MG63 (cell line): ENCODE measurements around the gene DENND1A. TPM values are rescaled to one million over a fixed set of nuclear protein-coding genes. Genes with fewer than 3 reads are reported as not detected.
"Not testable (repeated sequence)": the region's sequence is repeated elsewhere in the genome, so short reads cannot be mapped to it uniquely, and the experiment has no call there.

ENCODE experiments used
- DNase-seq: peaks from one replicate; pipeline ENCODE4 v3.0.0-alpha.2; 2020
- H3K27me3 ChIP-seq: fragments of 250-450 bp; sonication (Bioruptor Pico); 2 replicates; pipeline ENCODE4 v1.5.1; 2020; ENCODE audit warnings: mild to moderate bottlenecking, moderate library complexity
- H3K36me3 ChIP-seq: fragments of 250-450 bp; sonication (Bioruptor Pico); 2 replicates; pipeline ENCODE4 v1.5.1; 2020; ENCODE audit warnings: mild to moderate bottlenecking, moderate library complexity
- H3K4me3 ChIP-seq: fragments of 250-450 bp; sonication (Bioruptor Pico); 2 replicates; pipeline ENCODE4 v1.5.1; 2020; ENCODE audit warnings: mild to moderate bottlenecking, moderate library complexity
- H3K9me3 ChIP-seq: fragments of 250-450 bp; sonication (Bioruptor Pico); 2 replicates; pipeline ENCODE4 v1.5.1; 2020; ENCODE audit warnings: mild to moderate bottlenecking, moderate library complexity
- total RNA-seq: library from RNA; depleted of rRNA; stranded (reverse); fragments of >200 nt; shearing (Covaris generic); gene quantifications from 2 replicates; pipeline ENCODE4 v1.2.3, GENCODE V29; 2014; ENCODE audit warnings: low replicate concordance; rRNA removed

The DENND1A gene
- total RNA-seq, 1 experiment from 2014 or later, result 35.3 TPM

DNA sequence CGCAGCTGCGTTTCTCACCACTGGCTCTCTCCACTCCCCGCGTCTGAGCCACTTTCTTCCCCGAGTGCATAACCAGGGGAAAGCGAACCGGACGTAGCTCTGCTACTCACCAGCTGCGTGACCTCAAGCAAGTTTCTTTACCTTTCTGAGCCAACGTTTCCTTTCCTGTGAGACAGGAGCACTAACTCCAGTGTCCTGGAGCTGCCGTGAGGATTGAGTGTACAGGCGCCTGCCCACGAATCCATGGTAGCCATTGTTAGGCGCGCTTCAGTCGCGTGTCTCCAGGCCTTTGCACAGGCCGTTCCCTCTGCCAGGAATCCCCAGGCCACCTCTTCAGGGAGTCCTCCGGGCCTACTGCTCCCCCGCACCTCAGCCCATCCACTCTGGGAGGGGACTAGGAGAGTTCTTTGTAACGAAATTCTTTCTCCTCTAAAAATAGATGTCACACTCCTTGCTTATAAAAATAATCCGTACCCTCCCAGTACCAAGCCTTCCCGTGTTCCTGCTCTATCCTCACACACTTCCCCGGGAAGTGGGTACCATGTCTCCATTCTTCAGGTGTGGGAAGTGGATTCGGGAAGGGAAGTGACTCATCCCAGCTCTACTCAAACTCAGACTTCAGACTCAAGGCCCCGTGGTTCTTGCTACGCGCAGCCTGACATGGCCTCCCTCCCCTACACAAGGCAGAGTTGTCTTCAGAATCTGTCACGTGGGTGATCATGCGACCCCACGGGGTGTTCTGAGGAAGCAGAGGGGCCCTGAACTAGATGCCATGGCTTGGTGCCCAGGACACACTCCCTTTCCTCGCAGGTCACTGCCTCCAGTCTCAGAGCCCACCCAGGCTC lies 590.0 kb downstream of the DENND1A start:
- DNase-seq, result no peak
- H3K9me3 ChIP-seq, result no peaks in the 10 kb centered on the region
- H3K4me3 ChIP-seq, result no peak overlapping the region
- no peaks in the 10 kb centered on the region for H3K27me3 ChIP-seq
- no peaks in the 10 kb centered on the region for H3K36me3 ChIP-seq

DNA sequence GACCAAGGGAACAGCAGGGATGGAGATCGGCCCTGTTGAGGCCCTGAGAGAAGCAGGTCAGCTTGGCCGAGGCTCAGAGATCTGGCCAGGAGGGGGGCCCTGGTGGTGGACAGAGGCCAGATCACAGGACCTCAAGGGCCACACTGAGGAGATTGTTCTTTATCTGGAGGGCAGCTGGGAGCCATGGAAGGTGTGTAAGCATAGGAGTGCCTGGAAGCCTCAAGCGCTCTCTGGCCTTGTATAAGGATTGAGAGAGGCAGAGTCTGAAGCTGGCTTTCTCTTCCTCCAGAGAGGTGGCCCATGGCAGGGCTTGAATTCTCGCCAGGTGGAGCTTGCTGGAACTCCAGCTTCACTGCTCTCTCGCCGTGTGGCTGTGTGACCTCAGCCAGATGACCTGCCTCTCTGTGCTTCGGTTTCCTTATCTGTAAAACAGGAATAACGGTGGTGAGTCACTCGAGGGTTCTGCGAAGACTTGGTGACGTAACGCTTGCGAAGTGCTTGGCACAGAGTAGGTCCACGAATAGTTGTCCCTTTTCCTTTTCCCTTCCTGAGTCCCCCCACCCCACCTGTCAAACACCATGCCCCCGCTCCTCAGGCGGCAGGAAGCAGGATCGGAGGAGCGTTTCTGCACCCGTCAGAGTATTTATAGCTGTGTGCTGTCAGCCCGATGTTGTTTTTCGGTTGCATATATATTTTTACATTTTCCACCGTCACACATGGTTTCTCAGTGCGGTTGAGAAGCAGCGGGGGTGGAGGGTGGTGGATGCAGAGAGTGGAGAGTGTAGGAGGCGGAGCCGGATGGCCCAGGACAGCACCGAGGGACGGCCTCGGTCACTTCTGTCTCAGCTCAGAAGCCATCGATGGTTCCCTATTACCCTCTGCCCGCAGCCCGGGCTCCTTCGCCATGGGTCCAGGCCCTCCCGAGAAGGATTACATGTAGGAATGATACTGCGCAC lies 590.9 kb downstream of the DENND1A start:
- Histone ChIP-seq H3K9me3 (no peaks in the 10 kb centered on the region), H3K27me3 (no peaks in the 10 kb centered on the region), H3K36me3 (no peaks in the 10 kb centered on the region), H3K4me3 (no peak overlapping the region)
- no peak for DNase-seq

DNA sequence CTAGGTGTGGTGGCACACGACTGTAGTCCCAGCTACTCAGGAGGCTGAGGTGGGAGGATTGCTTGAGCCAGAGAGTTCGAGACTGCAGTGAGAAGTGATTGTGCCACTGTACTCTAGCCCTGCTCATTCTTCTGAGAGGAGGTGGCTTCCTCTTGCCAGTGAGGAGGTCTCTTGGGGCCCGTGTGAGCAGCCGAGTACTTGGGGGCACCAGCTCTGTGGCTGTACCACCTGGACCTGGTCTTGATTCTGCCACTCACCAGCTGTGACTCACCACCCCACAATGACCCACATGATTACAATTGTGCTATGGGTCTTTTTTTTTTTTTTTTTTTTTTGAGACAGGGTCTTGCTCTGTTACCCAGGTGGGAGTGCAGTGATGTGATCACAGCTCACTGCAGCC lies 592.0 kb downstream of the DENND1A start:
- no peak for DNase-seq
- no peaks in the 10 kb centered on the region for H3K9me3 ChIP-seq
- H3K36me3 ChIP-seq, result no peaks in the 10 kb centered on the region
- no peaks in the 10 kb centered on the region for H3K27me3 ChIP-seq
- no peak overlapping the region for H3K4me3 ChIP-seq

DNA sequence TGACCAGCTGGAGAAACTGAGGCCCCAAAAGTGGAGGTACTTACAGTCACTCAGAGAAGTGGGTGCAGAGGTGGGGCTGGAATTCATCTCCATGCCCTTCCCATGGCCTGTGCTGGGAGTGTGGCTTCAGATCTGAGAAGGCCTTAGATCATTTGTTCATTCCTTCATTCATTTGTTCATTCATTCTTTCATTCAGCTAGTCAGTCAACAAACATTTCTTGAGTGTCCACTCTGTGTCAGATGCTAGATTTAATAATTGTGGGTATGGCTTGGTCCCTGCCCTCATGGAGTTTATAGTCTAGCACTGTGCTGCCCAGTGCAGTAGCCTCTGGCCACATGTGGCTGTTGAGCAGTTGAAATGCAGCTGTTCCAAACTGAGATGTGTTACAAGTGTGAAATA lies 593.0 kb downstream of the DENND1A start:
- H3K36me3 ChIP-seq, result no peaks in the 10 kb centered on the region
- DNase-seq, result no peak
- no peaks in the 10 kb centered on the region for H3K9me3 ChIP-seq
- no peak overlapping the region for H3K4me3 ChIP-seq
- no peaks in the 10 kb centered on the region for H3K27me3 ChIP-seq

DNA sequence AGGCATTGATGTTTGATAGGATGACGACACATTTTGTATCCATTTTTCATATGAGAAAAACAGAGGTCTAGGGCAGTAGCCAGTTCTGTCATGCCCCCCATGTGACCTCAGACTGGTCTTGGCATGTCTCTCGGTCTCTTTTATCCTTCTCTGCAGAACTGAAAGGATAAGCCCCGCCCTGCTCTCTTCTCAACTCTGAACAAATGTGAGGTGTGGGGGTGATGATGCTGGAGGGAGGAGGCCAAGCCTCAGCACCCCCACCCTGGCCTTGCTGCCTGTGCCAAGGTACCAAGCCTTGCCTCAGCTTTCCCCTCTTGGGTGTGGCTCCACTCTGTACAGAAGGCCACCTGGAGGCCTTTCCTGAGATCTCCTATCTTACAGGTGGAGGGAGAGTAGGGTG lies 593.5 kb downstream of the DENND1A start:
- DNase-seq, result no peak
- no peak overlapping the region for H3K4me3 ChIP-seq

DNA sequence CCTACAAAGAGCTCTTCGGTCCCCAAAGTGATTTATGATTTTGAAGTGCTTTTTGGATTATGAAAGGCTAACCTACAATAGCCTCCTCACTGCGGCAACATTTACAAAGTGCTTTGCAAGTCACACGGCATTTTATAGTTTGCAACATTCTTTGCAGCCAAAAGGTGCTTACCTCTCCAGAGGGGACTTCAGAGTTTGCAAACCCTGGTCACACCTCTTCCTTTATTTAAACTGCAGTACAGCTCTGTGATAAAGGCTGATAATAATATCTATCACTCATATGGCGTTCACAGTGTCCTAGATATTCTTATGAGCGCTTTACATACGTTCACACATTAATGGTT lies 594.0 kb downstream of the DENND1A start:
- Histone ChIP-seq H3K36me3 (no peaks in the 10 kb centered on the region), H3K4me3 (no peak overlapping the region), H3K9me3 (no peaks in the 10 kb centered on the region), H3K27me3 (no peaks in the 10 kb centered on the region)
- no peak for DNase-seq

More for the DNA sequence above, 593.5 kb downstream of the DENND1A start:
- H3K9me3 ChIP-seq, result no peaks in the 10 kb centered on the region
- no peaks in the 10 kb centered on the region for H3K36me3 ChIP-seq
- H3K27me3 ChIP-seq, result no peaks in the 10 kb centered on the region

DNA sequence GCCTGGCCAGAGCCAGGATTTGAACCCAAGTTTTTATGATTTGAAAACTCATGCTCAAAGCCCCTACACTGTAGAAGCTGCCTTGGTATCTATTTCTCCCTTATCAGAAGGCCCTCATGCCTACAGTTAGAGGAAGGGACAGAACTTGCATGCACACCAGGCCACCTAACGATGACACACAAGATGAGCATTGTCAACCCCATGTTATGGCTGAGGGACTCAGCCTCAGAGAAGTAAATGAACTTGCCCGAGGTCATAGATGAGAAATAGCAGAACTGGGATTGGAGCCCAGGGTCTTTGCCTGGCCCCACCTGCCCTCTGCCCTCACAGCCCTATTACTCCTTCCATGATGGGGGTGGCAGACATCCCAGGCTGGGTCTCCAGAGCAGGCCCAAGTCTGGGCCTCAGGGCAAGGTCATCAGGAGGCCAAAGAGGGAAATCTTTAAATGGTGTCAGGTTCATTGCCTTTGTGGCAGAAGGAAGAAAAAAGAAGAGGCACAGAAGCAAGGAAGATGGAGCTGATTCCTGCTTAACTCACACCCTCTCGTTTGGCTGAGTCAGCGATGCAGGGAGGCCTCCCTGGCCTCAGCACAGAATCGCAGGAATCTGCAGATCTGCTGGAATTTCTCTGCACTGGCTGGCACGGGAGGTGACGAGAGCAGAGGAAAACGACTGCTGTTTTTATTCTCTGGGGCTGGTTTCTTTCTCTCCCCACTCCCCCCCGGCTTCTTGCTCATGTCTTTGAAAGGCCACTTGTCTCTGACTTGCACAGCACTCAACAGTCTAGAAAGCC lies 594.5 kb downstream of the DENND1A start:
- DNase-seq, result peak; percentile 80
- Histone ChIP-seq H3K36me3 (no peaks in the 10 kb centered on the region), H3K27me3 (no peaks in the 10 kb centered on the region), H3K4me3 (no peak overlapping the region), H3K9me3 (no peaks in the 10 kb centered on the region)

DNA sequence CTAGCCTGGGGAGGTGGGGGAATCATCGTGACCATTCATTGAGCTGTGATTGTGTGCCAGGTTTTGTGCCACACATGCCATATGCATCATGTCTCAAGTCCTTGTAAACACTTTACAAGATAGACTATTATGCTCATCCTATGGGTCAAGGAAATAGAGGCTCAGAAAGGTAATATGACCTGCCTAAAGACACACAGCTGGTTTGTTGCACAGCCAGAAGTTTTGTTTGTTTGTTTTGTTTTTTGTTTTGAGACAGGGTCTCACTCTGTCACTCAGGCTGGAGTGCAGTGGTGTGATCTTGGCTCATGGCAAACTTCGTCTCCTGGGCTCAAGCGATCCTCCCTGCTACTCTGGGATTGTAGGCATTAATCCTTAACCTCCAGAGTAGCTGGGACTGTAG lies 595.3 kb downstream of the DENND1A start:
- Histone ChIP-seq H3K4me3 (no peak overlapping the region), H3K36me3 (no peaks in the 10 kb centered on the region), H3K9me3 (no peaks in the 10 kb centered on the region), H3K27me3 (no peaks in the 10 kb centered on the region)
- DNase-seq, result no peak

DNA sequence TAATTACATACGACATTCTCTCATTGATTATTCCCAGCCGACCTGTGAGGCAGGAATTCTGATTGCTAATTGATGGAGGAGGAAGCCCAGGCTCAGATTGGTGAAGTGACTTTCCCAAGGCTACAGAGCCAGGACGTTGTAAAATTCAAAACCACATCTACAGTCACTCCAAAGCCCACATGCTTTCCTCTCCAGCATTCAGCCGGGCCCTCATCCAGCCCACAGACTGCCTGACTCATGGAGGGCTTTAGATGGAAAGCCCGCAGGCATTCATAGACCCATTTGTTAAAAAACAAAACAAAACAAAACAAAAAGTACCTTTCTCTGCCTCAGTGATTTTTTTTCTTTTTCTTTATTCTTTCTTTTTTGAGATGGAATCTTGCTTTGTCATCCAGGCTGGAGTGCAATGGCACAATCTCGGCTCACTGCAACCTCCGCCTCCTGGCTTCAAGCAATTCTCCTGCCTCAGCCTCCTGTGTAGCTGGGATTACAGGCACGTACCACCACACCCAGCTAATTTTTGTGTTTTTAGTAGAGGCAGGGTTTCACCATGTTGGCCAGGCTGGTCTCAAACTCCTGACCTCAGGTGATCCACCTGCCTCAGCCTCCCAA lies 596.8 kb downstream of the DENND1A start:
- H3K9me3 ChIP-seq, H3K27me3 ChIP-seq, H3K4me3 ChIP-seq, H3K36me3 ChIP-seq: not testable (repeated sequence)
- DNase-seq, result peak; percentile 89

DNA sequence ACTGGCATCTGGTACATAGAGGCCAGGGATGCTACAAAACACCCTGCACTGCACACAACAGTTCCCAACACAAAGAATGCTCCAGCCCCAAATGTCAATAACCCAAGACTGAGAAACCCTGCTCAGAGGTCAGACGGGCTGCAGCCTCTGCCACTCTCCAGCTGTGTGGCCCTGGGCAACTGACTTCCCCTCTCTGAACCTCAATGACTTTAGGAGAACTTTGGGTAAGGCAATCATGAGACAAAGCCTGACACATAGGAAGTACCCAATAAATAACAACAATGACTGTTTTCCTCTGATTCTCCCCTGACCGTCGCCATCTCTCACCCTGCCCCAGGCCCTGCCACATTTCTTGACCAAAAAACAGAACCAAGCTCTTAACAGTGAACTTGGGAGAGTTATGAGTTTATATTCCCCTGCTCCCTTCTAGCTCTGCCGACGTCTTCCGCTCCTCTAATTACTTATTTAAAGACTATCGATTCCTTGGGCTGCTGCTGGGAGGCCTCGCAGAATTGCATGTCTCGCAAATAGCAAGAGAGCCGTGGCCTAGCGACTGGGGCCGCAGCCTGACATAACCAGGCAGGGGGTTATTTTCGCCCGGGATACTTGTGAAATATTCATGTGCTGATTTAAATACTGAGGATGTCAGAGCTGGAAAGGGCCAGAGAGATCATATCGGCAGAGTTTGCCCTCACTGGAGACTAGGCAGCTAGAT lies 598.4 kb downstream of the DENND1A start:
- Histone ChIP-seq H3K9me3 (no peaks in the 10 kb centered on the region), H3K4me3 (no peak overlapping the region), H3K36me3 (no peaks in the 10 kb centered on the region), H3K27me3 (no peaks in the 10 kb centered on the region)
- no peak for DNase-seq

Other genes starting within 250 kb of the DENND1A start
- 0.49 and 0.74 TPM in 2 replicates for gene LHX2, start 81.6 kb upstream of the DENND1A start, total RNA-seq